ENCODE data around the gene NEK10.
A peak's percentile ranks its signal among the peaks of the same experiment; 100 is the strongest.
"Not testable (repeated sequence)": the region's sequence is repeated elsewhere in the genome, so short reads cannot be mapped to it uniquely, and the experiment has no call there.

NEK10 gene

GRCh38 chr3:27368831-27369607, at the start of gene NEK10:
NEK10 (minus strand) TSS chr3:27369383; CDS start chr3:27352882, 16,501 bp downstream.
- Histone ChIP-seq H3K4me1 (ENCODE audit: insufficient read depth, low read length) (peaks cover 5% of the 10 kb centered on the region), H3K9me3 (ENCODE audit: low read length) (no peaks in the 10 kb centered on the region), H3K4me3 (ENCODE audit: low read length) (peak within 1 kb of the TSS; percentile 59), H3K27me3 (ENCODE audit: insufficient read depth, low read length) (no peaks in the 10 kb centered on the region), H2AFZ (ENCODE audit: low read depth, low read length) (peak within 1 kb of the TSS; percentile 73), H3K36me3 (ENCODE audit: insufficient read depth, low read length) (peaks cover 2% of the 10 kb centered on the region)

GRCh38 chr3:27415202-27415601, 46.0 kb upstream of the NEK10 start:
- Histone ChIP-seq H3K9me3 (ENCODE audit: low read length) (no peaks in the 10 kb centered on the region), H3K36me3 (ENCODE audit: insufficient read depth, low read length) (peaks cover 62% of the 10 kb centered on the region), H3K4me1 (ENCODE audit: insufficient read depth, low read length) (no peaks in the 10 kb centered on the region), H3K4me3 (ENCODE audit: low read length) (no peak overlapping the region), H2AFZ (ENCODE audit: low read depth, low read length) (no peak overlapping the region), H3K27me3 (ENCODE audit: insufficient read depth, low read length) (no peaks in the 10 kb centered on the region)

GRCh38 chr3:27392950-27393679, 23.9 kb upstream of the NEK10 start:
- H3K36me3 ChIP-seq (ENCODE audit: insufficient read depth, low read length): peaks cover 60% of the 10 kb centered on the region
- no peak overlapping the region for H3K4me3 ChIP-seq (ENCODE audit: low read length)
- no peaks in the 10 kb centered on the region for H3K27me3 ChIP-seq (ENCODE audit: insufficient read depth, low read length)
- no peaks in the 10 kb centered on the region for H3K4me1 ChIP-seq (ENCODE audit: insufficient read depth, low read length)
- no peak overlapping the region for H2AFZ ChIP-seq (ENCODE audit: low read depth, low read length)
- H3K9me3 ChIP-seq (ENCODE audit: low read length): no peaks in the 10 kb centered on the region

- not testable (repeated sequence) for H2AFZ ChIP-seq (ENCODE audit: low read depth, low read length); H3K27me3 ChIP-seq (ENCODE audit: insufficient read depth, low read length); H3K4me1 ChIP-seq (ENCODE audit: insufficient read depth, low read length); H3K4me3 ChIP-seq (ENCODE audit: low read length); H3K9me3 ChIP-seq (ENCODE audit: low read length)
- peaks cover 55% of the 10 kb centered on the region for H3K36me3 ChIP-seq (ENCODE audit: insufficient read depth, low read length)
Observed at GRCh38 chr3:27392414-27392813, 23.2 kb upstream of the NEK10 start.

GRCh38 chr3:27391796-27392195, 22.6 kb upstream of the NEK10 start:
- Histone ChIP-seq H3K27me3 (ENCODE audit: insufficient read depth, low read length) (no peaks in the 10 kb centered on the region), H3K4me1 (ENCODE audit: insufficient read depth, low read length) (no peaks in the 10 kb centered on the region), H3K4me3 (ENCODE audit: low read length) (no peak overlapping the region), H3K9me3 (ENCODE audit: low read length) (no peaks in the 10 kb centered on the region), H3K36me3 (ENCODE audit: insufficient read depth, low read length) (peaks cover 53% of the 10 kb centered on the region), H2AFZ (ENCODE audit: low read depth, low read length) (no peak overlapping the region)

GRCh38 chr3:27387625-27388024, 18.4 kb upstream of the NEK10 start:
- no peak overlapping the region for H3K4me3 ChIP-seq (ENCODE audit: low read length)
- no peak overlapping the region for H2AFZ ChIP-seq (ENCODE audit: low read depth, low read length)
- no peaks in the 10 kb centered on the region for H3K27me3 ChIP-seq (ENCODE audit: insufficient read depth, low read length)
- H3K4me1 ChIP-seq (ENCODE audit: insufficient read depth, low read length): no peaks in the 10 kb centered on the region
- no peaks in the 10 kb centered on the region for H3K9me3 ChIP-seq (ENCODE audit: low read length)
- H3K36me3 ChIP-seq (ENCODE audit: insufficient read depth, low read length): peaks cover 59% of the 10 kb centered on the region

GRCh38 chr3:27385504-27385903, 16.3 kb upstream of the NEK10 start:
- no peaks in the 10 kb centered on the region for H3K9me3 ChIP-seq (ENCODE audit: low read length)
- H3K36me3 ChIP-seq (ENCODE audit: insufficient read depth, low read length): peaks cover 57% of the 10 kb centered on the region
- no peak overlapping the region for H2AFZ ChIP-seq (ENCODE audit: low read depth, low read length)
- no peaks in the 10 kb centered on the region for H3K4me1 ChIP-seq (ENCODE audit: insufficient read depth, low read length)
- H3K4me3 ChIP-seq (ENCODE audit: low read length): no peak overlapping the region
- H3K27me3 ChIP-seq (ENCODE audit: insufficient read depth, low read length): no peaks in the 10 kb centered on the region

GRCh38 chr3:27384191-27384590, 15.0 kb upstream of the NEK10 start:
- Histone ChIP-seq H3K4me1 (ENCODE audit: insufficient read depth, low read length) (no peaks in the 10 kb centered on the region), H2AFZ (ENCODE audit: low read depth, low read length) (no peak overlapping the region), H3K4me3 (ENCODE audit: low read length) (no peak overlapping the region), H3K27me3 (ENCODE audit: insufficient read depth, low read length) (no peaks in the 10 kb centered on the region), H3K9me3 (ENCODE audit: low read length) (no peaks in the 10 kb centered on the region), H3K36me3 (ENCODE audit: insufficient read depth, low read length) (peaks cover 58% of the 10 kb centered on the region)

GRCh38 chr3:27380433-27381357, 11.5 kb upstream of the NEK10 start:
- Histone ChIP-seq H3K4me3 (ENCODE audit: low read length) (no peak overlapping the region), H3K36me3 (ENCODE audit: insufficient read depth, low read length) (peaks cover 68% of the 10 kb centered on the region)

GRCh38 chr3:27378331-27378730, 9.1 kb upstream of the NEK10 start:
- Histone ChIP-seq H3K9me3 (ENCODE audit: low read length) (no peaks in the 10 kb centered on the region), H3K36me3 (ENCODE audit: insufficient read depth, low read length) (peaks cover 57% of the 10 kb centered on the region), H2AFZ (ENCODE audit: low read depth, low read length) (no peak overlapping the region), H3K4me3 (ENCODE audit: low read length) (no peak overlapping the region), H3K27me3 (ENCODE audit: insufficient read depth, low read length) (no peaks in the 10 kb centered on the region), H3K4me1 (ENCODE audit: insufficient read depth, low read length) (no peaks in the 10 kb centered on the region)

More at GRCh38 chr3:27380433-27381357, 11.5 kb upstream of the NEK10 start:
- H3K27me3 ChIP-seq (ENCODE audit: insufficient read depth, low read length): no peaks in the 10 kb centered on the region
- H2AFZ ChIP-seq (ENCODE audit: low read depth, low read length): no peak overlapping the region
- H3K9me3 ChIP-seq (ENCODE audit: low read length): no peaks in the 10 kb centered on the region
- no peaks in the 10 kb centered on the region for H3K4me1 ChIP-seq (ENCODE audit: insufficient read depth, low read length)

GRCh38 chr3:27376109-27376772, 7.1 kb upstream of the NEK10 start:
- Histone ChIP-seq H2AFZ (ENCODE audit: low read depth, low read length) (no peak overlapping the region), H3K4me3 (ENCODE audit: low read length) (no peak overlapping the region), H3K9me3 (ENCODE audit: low read length) (no peaks in the 10 kb centered on the region), H3K36me3 (ENCODE audit: insufficient read depth, low read length) (peaks cover 43% of the 10 kb centered on the region), H3K27me3 (ENCODE audit: insufficient read depth, low read length) (no peaks in the 10 kb centered on the region), H3K4me1 (ENCODE audit: insufficient read depth, low read length) (no peaks in the 10 kb centered on the region)

GRCh38 chr3:27366062-27366591, 3.1 kb downstream of the NEK10 start:
- H2AFZ ChIP-seq (ENCODE audit: low read depth, low read length): no peak overlapping the region
- H3K4me1 ChIP-seq (ENCODE audit: insufficient read depth, low read length): peaks cover 5% of the 10 kb centered on the region
- no peak overlapping the region for H3K4me3 ChIP-seq (ENCODE audit: low read length)
- no peaks in the 10 kb centered on the region for H3K27me3 ChIP-seq (ENCODE audit: insufficient read depth, low read length)
- H3K9me3 ChIP-seq (ENCODE audit: low read length): no peaks in the 10 kb centered on the region
- no peaks in the 10 kb centered on the region for H3K36me3 ChIP-seq (ENCODE audit: insufficient read depth, low read length)

Data from neuron (in vitro differentiated cells).